HG03469 (cell line): ENCODE results near the gene GTF2I.
"Not testable (repeated sequence)": the region's sequence is repeated elsewhere in the genome, so short reads cannot be mapped to it uniquely, and the experiment has no call there.

Experiments
- ATAC-seq: cut with Tn5 transposase; IDR thresholded peaks from one replicate; pipeline ENCODE4 v1.9.1; 2021; ENCODE audit warnings: mild to moderate bottlenecking, moderate library complexity, moderate number of reproducible peaks; ENCODE audit not compliant: unreplicated experiment

Gene GTF2I

GRCh38 chr7:74709880-74710671 is 52.6 kb downstream of the GTF2I start:
- no peak for ATAC-seq

DNA sequence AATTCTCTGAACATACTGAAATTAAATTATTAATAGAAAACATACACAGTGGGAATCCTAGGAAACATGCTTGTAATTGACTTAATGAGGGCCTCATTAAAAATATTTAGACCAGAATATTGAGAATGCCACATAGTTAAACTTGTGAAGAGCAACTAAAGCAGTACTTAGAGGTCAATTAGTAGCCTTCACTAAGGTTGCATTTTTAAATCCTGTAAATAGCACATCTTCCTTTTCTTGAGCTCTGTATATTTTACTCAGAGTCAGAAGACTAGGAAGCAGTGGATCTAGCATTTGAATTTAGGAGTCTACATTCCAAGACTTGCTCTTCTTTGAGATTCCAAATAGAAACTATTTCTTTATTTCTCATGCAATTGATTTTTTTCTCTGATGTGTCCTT is 56.0 kb downstream of the GTF2I start:
- ATAC-seq, result no peak

DNA sequence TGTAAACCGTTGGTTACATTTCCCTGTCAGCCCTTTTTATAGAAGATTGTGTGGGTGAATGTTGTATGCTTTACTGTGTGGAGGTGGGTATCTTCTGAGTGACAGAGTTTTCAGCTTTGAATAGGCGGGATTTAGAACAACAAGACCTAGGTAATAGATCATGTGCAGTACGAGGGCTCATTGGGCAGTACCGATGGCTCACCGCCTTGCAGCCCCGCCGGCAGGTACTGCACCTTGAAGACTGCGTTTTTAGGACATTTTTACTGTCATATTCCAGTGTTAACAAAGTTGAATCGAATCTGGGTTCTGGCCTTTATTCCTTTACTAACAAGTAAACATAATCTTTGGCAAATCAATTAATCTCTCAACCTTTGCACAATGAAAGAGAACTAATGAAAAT is 60.4 kb downstream of the GTF2I start:
- no peak for ATAC-seq

GRCh38 chr7:74718336-74718735 is 60.8 kb downstream of the GTF2I start:
- ATAC-seq, result no peak

- ATAC-seq, result no peak
These were observed 64.6 kb downstream of the GTF2I start for GRCh38 chr7:74722153-74722552.

GRCh38 chr7:74725840-74726239 is 68.3 kb downstream of the GTF2I start:
- no peak for ATAC-seq

DNA sequence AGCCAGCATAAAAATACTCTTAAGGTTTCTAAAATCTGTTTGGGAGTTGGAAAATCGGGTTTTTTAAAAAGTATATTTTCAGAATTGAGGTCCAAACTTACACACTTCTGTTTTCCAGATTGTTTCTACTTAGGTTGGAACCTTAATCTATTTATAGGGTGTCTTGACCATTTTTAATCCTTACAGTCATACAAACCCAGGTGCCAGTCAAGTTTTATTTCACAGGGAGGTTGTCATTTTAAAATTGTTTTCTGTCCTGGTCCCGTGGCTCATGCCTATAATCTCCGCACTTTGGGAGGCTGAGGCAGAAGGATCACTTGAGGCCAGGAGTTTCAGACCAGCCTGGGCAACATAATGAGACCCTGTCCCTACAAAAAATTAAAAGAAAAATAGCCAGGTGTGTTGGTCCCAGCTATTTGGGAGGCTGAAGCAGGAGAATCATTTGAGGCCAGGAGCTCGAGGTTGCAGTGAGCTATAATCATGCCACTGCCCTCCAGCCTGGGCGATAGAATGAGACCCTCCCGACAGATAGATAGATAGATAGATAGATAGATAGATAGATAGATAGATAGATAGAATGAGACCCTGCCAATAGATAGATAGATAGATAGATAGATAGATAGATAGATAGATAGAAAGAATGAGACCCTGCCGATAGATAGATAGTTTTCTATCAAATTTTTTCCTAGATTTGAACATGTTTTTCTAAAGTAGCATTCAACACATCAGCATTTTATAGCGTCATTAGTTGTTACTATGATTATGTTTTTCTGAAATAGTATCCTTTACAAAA is 69.0 kb downstream of the GTF2I start:
- no peak for ATAC-seq

DNA sequence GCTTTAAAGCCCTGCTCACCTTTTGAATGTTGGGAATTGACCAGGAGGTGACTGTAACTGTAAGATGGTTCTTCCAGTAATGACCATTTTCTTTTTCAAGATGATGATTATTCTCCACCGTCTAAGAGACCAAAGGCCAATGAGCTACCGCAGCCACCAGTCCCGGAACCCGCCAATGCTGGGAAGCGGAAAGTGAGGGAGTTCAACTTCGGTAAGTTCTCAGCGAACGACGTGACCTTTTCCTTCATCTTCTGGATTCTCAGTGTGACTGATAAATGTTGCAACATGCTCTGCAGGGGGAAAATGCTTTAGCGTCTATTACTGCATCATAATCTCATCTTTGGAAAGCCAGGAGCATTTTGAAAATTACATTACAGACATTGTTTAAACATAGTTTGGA is 71.2 kb downstream of the GTF2I start:
- not testable (repeated sequence) for ATAC-seq

DNA sequence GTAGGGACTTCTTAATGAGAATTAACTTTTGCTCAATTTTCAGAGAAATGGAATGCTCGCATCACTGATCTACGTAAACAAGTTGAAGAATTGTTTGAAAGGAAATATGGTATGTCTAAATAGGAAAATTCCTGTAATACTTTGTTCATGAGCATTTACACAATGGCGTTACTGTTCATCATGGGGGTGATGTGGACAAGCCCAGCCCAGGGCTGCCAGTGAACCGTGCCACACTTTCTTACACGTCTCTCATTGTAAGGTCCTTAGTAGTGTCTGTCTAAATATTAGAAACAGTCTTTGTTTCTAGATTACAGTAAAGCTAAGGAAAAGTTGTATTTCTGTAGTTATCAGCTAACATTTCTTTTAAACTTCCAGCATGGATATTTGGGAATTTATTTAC is 72.7 kb downstream of the GTF2I start:
- ATAC-seq, result not testable (repeated sequence)

- not testable (repeated sequence) for ATAC-seq
These were observed 82.6 kb downstream of the GTF2I start for GRCh38 chr7:74739974-74740703.

GRCh38 chr7:74743936-74744557 is 86.5 kb downstream of the GTF2I start:
- not testable (repeated sequence) for ATAC-seq

DNA sequence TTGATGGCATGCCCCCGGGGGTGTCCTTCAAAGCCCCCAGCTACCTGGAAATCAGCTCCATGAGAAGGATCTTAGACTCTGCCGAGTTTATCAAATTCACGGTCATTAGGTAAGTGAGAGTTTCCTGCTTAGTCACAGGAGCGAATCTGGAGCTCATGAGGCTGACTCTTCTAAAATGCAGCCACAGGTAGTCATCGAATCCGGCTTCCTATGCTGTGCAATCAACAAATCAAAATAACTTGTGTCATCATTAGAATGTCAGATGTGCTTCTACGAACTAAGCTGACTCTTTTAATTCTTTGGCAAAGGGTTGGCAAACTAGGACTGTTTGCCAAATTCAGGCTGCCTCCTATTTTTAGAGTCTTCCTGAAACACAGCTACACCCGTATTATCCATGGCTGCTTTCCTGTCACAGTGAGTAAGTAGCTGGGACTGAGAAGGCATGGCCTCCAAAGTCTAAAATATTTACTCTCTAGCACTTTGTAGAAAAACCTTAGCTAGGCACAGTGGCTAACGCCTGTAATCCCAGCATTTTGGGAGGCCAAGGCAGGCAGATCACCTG is 96.5 kb downstream of the GTF2I start:
- ATAC-seq, result not testable (repeated sequence)

DNA sequence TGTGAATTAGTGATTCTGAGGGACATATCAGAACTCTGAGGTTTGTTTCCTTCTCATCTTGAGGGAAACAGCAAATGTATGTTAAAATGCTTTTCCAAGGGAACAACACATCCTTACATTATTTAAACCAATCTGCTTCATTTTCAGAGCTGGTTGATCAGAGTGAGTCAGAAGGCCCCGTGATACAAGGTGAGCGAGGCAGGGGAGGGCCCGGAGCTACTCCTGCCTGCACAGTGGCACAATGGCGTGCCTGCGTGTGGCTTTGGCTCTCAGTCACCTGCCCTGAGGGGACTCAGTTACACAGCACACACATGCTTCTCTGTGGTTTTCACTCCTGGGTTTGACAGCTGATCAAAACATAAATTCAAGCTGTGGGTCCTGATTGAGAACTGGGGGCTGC is 99.2 kb downstream of the GTF2I start:
- ATAC-seq, result not testable (repeated sequence)

DNA sequence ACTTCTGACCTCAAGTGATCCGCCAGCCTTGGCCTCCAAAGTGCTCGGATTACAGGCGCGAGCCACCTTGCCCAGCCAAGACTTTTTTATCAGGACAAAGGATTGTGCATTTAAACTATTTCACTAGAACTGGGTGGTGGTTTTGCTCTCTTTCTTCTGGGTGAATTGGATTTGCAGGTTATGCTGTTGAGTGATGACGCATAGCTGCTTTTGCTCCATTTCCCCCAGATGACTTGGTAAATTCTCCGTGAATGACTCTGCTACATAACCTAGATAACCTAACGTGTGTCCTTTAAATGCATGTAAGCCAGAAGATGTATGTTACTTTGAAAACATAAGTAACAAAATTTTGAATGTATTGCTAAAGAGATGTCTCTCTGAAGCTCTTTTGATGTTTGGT is 100.8 kb downstream of the GTF2I start:
- not testable (repeated sequence) for ATAC-seq

DNA sequence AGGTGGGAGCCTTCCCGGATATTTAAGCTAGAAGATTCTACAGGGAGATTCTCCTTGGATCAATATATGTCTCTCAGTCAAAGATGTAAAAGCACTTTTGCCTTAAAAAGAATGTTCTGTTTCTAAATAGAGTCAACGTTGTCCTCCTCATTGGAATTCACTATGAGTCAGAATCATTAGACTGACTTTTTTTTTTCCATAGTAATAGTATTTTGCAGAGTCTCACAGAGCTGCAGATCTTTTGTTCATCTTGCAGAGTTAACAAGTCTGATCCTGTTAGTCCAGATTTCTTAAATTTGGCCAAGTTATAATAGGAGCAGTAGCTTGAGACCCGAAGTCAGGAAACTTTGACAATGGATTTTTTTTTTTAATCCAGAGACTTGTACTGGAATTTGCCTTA is 101.5 kb downstream of the GTF2I start:
- ATAC-seq, result not testable (repeated sequence)

DNA sequence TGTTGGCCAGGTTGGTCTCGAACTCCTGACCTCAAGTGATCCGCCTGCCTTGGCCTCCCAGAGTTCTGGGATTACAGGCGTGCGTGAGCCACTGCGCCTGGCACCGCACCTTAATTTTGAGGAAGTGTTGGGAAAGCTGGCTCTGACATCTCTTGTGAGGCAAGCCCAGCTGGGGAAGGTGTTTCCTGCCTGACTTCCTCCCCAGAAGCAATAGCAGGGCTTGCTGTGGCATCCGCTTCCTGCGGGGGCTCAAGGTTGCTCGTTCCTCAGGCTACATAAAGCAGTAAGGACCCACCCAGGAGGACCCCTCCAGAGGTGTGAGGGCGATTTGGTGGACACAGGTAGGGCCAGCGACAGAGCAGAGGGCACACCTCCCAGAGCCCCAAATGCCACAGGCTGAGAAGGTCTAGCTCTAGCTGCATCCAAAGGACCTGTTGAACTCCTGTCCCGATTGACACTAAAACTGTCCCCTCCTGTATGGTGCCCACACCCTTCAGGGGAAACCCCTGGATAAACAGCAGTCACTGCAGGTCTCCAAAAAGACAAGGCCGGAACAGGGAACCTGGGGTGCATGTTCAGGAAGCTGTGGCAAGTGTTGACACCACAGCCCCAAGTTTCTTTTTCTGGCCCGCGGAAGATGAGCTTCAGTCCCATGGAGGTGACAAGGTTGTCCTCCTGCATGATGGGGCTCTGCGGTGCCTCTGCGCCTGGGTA is 107.8 kb downstream of the GTF2I start:
- ATAC-seq, result not testable (repeated sequence)

DNA sequence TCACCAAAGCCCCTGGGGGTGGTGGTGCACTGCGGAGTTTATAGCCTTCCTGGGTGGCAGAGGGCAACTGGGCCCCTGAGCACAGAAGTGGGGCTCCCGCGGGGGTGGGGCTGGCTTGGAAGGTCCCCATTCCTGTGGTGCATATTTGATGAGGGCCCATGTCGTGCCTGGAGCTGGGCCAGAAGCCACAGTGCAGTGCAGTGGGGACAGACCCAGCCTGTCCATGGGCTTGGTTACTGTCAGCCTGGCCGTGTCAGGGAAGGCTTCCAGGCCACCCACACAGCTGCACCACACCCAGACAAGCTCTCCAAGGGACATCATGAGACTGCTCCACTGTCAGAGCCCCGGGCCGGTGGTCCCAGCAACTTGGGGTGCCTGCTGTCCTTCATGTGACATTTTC is 109.0 kb downstream of the GTF2I start:
- ATAC-seq, result not testable (repeated sequence)

- not testable (repeated sequence) for ATAC-seq
These were observed 109.5 kb downstream of the GTF2I start for GRCh38 chr7:74766991-74767390.

GRCh38 chr7:74770062-74770461 is 112.5 kb downstream of the GTF2I start:
- not testable (repeated sequence) for ATAC-seq

- ATAC-seq, result not testable (repeated sequence)
These were observed 114.6 kb downstream of the GTF2I start for GRCh38 chr7:74772093-74772492.
